Liver (tissue), 9 donors: ENCODE results near the gene NT5C2. TPM values are rescaled to one million over a fixed set of nuclear protein-coding genes. Genes with fewer than 3 reads are reported as not detected.

Experiments used
- DNase-seq: peaks from one replicate; pipeline ENCODE4 v3.0.0-alpha.2; 2017; ENCODE audit warnings: low spot score
- H3K27ac ChIP-seq, 2 donors: one replicate each; pipeline ENCODE4 v1.7.0; 2013; ENCODE audit warnings: inconsistent platforms in 2 of 2, low read length in 2 of 2, control low read depth in 1 of 2, low read depth in 1 of 2, mild to moderate bottlenecking in 1 of 2
- H3K27me3 ChIP-seq, 4 donors: one replicate each; pipeline versions ENCODE4 v1.6.1 to v1.7.0; 2013; ENCODE audit warnings: low read length in 3 of 4, inconsistent platforms in 1 of 4, mild to moderate bottlenecking in 1 of 4, moderate library complexity in 1 of 4; ENCODE audit not compliant: control insufficient read depth in 4 of 4, insufficient read depth in 4 of 4
- H3K36me3 ChIP-seq, 4 donors: one replicate each; pipeline versions ENCODE4 v1.6.1 to v1.7.0; 2013; ENCODE audit warnings: low read length in 3 of 4, mild to moderate bottlenecking in 3 of 4, low read depth in 1 of 4, moderate library complexity in 1 of 4; ENCODE audit not compliant: control insufficient read depth in 4 of 4, insufficient read depth in 3 of 4
- H3K4me1 ChIP-seq, 4 donors: one replicate each; pipeline versions ENCODE4 v1.6.1 to v1.7.0; 2013; ENCODE audit warnings: low read length in 3 of 4, mild to moderate bottlenecking in 3 of 4, moderate library complexity in 1 of 4; ENCODE audit not compliant: control insufficient read depth in 4 of 4, insufficient read depth in 4 of 4
- H3K4me3 ChIP-seq, 3 donors: one replicate each; pipeline versions ENCODE4 v1.6.1 to v1.7.0; 2013; ENCODE audit warnings: low read length in 3 of 3, control low read depth in 1 of 3, low read depth in 1 of 3, mild to moderate bottlenecking in 1 of 3
- H3K9ac ChIP-seq, 2 donors: one replicate each; pipeline ENCODE4 v1.7.0; 2013; ENCODE audit warnings: low read length in 2 of 2, mild to moderate bottlenecking in 2 of 2, moderate library complexity in 2 of 2, control low read depth in 1 of 2, low read depth in 1 of 2
- H3K9me3 ChIP-seq, 4 donors: one replicate each; pipeline versions ENCODE4 v1.6.1 to v1.7.0; 2013; ENCODE audit warnings: low read length in 3 of 4; ENCODE audit not compliant: control insufficient read depth in 4 of 4
- EGR1 ChIP-seq, 2 donors: IDR thresholded peaks; 2 replicates each; pipeline ENCODE4 v1.6.1; 2016 to 2018; ENCODE audit warnings: antibody characterized with exemption in 2 of 2, low read depth in 2 of 2
- FOXA1 ChIP-seq: IDR thresholded peaks from 2 replicates; pipeline ENCODE4 v1.6.1; 2016; ENCODE audit warnings: antibody characterized with exemption
- FOXA2 ChIP-seq: IDR thresholded peaks from 2 replicates; pipeline ENCODE4 v1.6.1; 2016; ENCODE audit warnings: antibody characterized with exemption
- HNF4A ChIP-seq, 2 donors: conservative IDR thresholded peaks; 2 replicates each; pipeline ENCODE4 v1.6.1; 2016; ENCODE audit warnings: antibody characterized with exemption in 2 of 2, mild to moderate bottlenecking in 2 of 2
- HNF4G ChIP-seq: IDR thresholded peaks from 2 replicates; pipeline ENCODE4 v1.6.1; 2016; ENCODE audit warnings: antibody characterized with exemption
- NR2F2 ChIP-seq: IDR thresholded peaks from 2 replicates; pipeline ENCODE4 v1.6.1; 2016; ENCODE audit warnings: antibody characterized with exemption
- RAD21 ChIP-seq, 2 donors: IDR thresholded peaks; 2 replicates each; pipeline ENCODE4 v1.6.1; 2016; ENCODE audit warnings: antibody characterized with exemption in 2 of 2, mild to moderate bottlenecking in 2 of 2
- RXRA ChIP-seq, 2 donors: IDR thresholded peaks; 2 replicates each; pipeline ENCODE4 v1.6.1; 2017 to 2018; ENCODE audit warnings: antibody characterized with exemption in 2 of 2, mild to moderate bottlenecking in 1 of 2
- SP1 ChIP-seq: IDR thresholded peaks from 2 replicates; pipeline ENCODE4 v1.6.1; 2018; ENCODE audit warnings: antibody characterized with exemption, mild to moderate bottlenecking
- TAF1 ChIP-seq: conservative IDR thresholded peaks from 2 replicates; pipeline ENCODE4 v1.6.1; 2016; ENCODE audit warnings: antibody characterized with exemption, mild to moderate bottlenecking
- YY1 ChIP-seq: IDR thresholded peaks from 2 replicates; pipeline ENCODE4 v1.6.1; 2016; ENCODE audit warnings: antibody characterized with exemption, mild to moderate bottlenecking
- WGBS: extraction: QIAGEN DNeasy Blood & Tissue Kit; methylation state at CpG from one replicate; pipeline ENCODE4 v1.1.7; 2013; 5-methylcytosine and 5-hydroxymethylcytosine counted together
- polyA plus RNA-seq, 2 donors: library from polyadenylated mRNA; stranded (reverse) in 1 of 2; unstranded in 1 of 2; fragments of 200-250 nt in 1 of 2; fragments of >200 nt in 1 of 2; fragmentation: Nextera tagmentation in 1 of 2; extraction: Ambion mirVana in 1 of 2; gene quantifications; one replicate each; pipeline versions ENCODE4 v1.2.1 to v1.2.3, GENCODE V29; 2013 to 2015
- total RNA-seq, 2 donors: library from RNA; depleted of rRNA; stranded (reverse); fragments of >200 nt; gene quantifications; one replicate each; pipeline ENCODE4 v1.2.3, GENCODE V29; 2014
- TF ChIP-seq, protein P1 (sequence below): IDR thresholded peaks from 2 replicates; pipeline ENCODE4 v1.6.1; 2016; ENCODE audit warnings: antibody characterized with exemption
- TF ChIP-seq, protein P2 (sequence below): IDR thresholded peaks from 2 replicates; pipeline ENCODE4 v1.6.1; 2016; ENCODE audit warnings: antibody characterized with exemption
- TF ChIP-seq, protein P3 (sequence below): IDR thresholded peaks from 2 replicates; pipeline ENCODE4 v1.6.1; 2016; ENCODE audit warnings: antibody characterized with exemption
- TF ChIP-seq, protein P4 (sequence below): IDR thresholded peaks from 2 replicates; pipeline ENCODE4 v1.6.1; 2016; ENCODE audit warnings: antibody characterized with exemption, mild to moderate bottlenecking
- TF ChIP-seq, protein P5 (sequence below): fragments of 150-350 bp; IDR thresholded peaks from 2 replicates; pipeline ENCODE4 v1.5.1; 2017; ENCODE audit warnings: improper control_type of control experiment, low read depth, low read length; ENCODE audit not compliant: missing input control
- donor health status: healthy.
- donor health status: healthy.
- donor health status: healthy.
- donor health status: healthy.
- donor health status: healthy.

Gene NT5C2
- total and polyA plus RNA-seq, 4 donors = 14.4 to 65.3 (median 33.0) TPM

DNA sequence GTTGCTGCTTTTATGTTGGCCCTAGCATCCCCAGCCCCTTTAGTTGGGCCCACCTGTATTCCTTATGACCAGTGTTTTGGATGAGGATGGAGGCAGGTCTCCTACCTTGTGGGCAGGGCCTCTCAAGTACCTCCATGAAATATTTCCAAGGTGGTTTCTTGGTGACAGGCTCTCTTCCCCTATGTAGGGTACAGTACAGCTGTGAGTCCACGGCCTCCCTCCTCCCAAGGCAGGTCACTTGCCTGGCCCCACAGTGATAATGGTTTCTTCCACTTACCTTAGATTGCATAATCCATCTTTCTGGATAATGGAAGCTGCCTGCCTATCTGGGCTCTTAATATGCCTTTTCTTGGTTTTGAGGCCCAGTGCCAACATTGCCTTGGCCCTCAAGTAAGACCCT lies 110.4 kb downstream of the NT5C2 start:
- no peaks in the 10 kb centered on the region for H3K9me3 ChIP-seq
- DNase-seq = no peak
- no peaks in the 10 kb centered on the region for H3K27me3 ChIP-seq
- H3K27ac ChIP-seq = no peak overlapping the region
- no peak for TF ChIP-seq HNF4G
- TF ChIP-seq SP1 = no peak
- no peak for TF ChIP-seq FOXA2
- no peak for TF ChIP-seq RAD21 (IDR thresholded peaks at IDR 0.05)
- TF ChIP-seq, protein P1, sequence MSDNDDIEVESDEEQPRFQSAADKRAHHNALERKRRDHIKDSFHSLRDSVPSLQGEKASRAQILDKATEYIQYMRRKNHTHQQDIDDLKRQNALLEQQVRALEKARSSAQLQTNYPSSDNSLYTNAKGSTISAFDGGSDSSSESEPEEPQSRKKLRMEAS = no peak
- TF ChIP-seq NR2F2 = no peak
- TF ChIP-seq, protein P2, sequence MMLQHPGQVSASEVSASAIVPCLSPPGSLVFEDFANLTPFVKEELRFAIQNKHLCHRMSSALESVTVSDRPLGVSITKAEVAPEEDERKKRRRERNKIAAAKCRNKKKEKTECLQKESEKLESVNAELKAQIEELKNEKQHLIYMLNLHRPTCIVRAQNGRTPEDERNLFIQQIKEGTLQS = no peak
- no peak for TF ChIP-seq HNF4A (conservative IDR thresholded peaks at IDR 0.05)
- TF ChIP-seq, protein P3, sequence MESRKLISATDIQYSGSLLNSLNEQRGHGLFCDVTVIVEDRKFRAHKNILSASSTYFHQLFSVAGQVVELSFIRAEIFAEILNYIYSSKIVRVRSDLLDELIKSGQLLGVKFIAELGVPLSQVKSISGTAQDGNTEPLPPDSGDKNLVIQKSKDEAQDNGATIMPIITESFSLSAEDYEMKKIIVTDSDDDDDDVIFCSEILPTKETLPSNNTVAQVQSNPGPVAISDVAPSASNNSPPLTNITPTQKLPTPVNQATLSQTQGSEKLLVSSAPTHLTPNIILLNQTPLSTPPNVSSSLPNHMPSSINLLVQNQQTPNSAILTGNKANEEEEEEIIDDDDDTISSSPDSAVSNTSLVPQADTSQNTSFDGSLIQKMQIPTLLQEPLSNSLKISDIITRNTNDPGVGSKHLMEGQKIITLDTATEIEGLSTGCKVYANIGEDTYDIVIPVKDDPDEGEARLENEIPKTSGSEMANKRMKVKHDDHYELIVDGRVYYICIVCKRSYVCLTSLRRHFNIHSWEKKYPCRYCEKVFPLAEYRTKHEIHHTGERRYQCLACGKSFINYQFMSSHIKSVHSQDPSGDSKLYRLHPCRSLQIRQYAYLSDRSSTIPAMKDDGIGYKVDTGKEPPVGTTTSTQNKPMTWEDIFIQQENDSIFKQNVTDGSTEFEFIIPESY = no peak
- TF ChIP-seq, protein P4, sequence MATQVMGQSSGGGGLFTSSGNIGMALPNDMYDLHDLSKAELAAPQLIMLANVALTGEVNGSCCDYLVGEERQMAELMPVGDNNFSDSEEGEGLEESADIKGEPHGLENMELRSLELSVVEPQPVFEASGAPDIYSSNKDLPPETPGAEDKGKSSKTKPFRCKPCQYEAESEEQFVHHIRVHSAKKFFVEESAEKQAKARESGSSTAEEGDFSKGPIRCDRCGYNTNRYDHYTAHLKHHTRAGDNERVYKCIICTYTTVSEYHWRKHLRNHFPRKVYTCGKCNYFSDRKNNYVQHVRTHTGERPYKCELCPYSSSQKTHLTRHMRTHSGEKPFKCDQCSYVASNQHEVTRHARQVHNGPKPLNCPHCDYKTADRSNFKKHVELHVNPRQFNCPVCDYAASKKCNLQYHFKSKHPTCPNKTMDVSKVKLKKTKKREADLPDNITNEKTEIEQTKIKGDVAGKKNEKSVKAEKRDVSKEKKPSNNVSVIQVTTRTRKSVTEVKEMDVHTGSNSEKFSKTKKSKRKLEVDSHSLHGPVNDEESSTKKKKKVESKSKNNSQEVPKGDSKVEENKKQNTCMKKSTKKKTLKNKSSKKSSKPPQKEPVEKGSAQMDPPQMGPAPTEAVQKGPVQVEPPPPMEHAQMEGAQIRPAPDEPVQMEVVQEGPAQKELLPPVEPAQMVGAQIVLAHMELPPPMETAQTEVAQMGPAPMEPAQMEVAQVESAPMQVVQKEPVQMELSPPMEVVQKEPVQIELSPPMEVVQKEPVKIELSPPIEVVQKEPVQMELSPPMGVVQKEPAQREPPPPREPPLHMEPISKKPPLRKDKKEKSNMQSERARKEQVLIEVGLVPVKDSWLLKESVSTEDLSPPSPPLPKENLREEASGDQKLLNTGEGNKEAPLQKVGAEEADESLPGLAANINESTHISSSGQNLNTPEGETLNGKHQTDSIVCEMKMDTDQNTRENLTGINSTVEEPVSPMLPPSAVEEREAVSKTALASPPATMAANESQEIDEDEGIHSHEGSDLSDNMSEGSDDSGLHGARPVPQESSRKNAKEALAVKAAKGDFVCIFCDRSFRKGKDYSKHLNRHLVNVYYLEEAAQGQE = no peak
- no peak for TF ChIP-seq TAF1
- TF ChIP-seq FOXA1 = no peak
- TF ChIP-seq YY1 = no peak
- TF ChIP-seq, protein P5, sequence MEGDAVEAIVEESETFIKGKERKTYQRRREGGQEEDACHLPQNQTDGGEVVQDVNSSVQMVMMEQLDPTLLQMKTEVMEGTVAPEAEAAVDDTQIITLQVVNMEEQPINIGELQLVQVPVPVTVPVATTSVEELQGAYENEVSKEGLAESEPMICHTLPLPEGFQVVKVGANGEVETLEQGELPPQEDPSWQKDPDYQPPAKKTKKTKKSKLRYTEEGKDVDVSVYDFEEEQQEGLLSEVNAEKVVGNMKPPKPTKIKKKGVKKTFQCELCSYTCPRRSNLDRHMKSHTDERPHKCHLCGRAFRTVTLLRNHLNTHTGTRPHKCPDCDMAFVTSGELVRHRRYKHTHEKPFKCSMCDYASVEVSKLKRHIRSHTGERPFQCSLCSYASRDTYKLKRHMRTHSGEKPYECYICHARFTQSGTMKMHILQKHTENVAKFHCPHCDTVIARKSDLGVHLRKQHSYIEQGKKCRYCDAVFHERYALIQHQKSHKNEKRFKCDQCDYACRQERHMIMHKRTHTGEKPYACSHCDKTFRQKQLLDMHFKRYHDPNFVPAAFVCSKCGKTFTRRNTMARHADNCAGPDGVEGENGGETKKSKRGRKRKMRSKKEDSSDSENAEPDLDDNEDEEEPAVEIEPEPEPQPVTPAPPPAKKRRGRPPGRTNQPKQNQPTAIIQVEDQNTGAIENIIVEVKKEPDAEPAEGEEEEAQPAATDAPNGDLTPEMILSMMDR = no peak
- no peak for TF ChIP-seq EGR1 (IDR thresholded peaks at IDR 0.05; ENCODE audit: low read depth in 2 of 2)
- TF ChIP-seq RXRA (IDR thresholded peaks at IDR 0.05) = no peak
- no peaks in the 10 kb centered on the region for H3K4me1 ChIP-seq
- H3K36me3 ChIP-seq = peaks cover 0 to 24% (median 16%) of the 10 kb centered on the region in 4 donors
- 100% methylated on average over 1 of the region's 1 CpG for WGBS
- no peak overlapping the region for H3K4me3 ChIP-seq
- H3K9ac ChIP-seq = no peak overlapping the region
